Measurements from ENCODE around the gene CWC27.

CWC27 gene

DNA sequence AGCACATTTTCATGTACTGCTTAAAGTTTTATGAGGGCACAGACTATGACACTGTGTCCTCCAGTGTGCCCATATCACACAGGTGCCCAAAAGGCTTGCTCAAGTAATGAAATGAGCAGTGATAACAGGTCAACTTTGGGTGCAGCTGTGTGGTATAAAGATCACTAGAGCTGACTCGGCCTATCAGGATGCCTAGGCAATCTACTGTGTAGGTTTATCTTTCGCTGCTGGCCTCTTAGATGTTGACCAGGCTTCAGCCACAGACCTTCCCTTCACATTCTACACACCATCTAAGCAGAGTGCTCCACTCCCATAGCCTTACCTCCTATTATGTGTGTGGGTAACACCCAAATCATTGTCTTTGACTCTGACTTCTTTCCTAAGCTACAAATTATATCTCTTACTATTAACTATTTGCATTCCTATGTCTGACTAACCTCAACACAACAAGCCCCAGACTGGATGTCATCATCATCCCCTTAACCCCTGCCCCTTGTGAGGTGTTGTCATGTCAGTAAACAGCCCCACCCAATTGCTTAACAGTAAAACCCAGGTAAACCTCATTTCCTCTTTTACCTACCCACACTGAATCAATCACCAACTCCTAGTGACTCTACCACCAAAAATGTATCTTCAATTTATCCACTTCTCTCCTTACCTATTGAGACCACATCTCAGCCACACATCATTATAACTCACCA lies 2.8 kb upstream of the CWC27 start:
- H3K27me3 ChIP-seq (ENCODE audit: insufficient read depth, poor library complexity, severe bottlenecking) = no peaks in the 10 kb centered on the region
- H3K27ac ChIP-seq (replicated peaks) = no peak overlapping the region
- DNase-seq (ENCODE audit: low read depth in 1 of 2, low spot score in 1 of 2) = no peak
- TF ChIP-seq, protein P1, sequence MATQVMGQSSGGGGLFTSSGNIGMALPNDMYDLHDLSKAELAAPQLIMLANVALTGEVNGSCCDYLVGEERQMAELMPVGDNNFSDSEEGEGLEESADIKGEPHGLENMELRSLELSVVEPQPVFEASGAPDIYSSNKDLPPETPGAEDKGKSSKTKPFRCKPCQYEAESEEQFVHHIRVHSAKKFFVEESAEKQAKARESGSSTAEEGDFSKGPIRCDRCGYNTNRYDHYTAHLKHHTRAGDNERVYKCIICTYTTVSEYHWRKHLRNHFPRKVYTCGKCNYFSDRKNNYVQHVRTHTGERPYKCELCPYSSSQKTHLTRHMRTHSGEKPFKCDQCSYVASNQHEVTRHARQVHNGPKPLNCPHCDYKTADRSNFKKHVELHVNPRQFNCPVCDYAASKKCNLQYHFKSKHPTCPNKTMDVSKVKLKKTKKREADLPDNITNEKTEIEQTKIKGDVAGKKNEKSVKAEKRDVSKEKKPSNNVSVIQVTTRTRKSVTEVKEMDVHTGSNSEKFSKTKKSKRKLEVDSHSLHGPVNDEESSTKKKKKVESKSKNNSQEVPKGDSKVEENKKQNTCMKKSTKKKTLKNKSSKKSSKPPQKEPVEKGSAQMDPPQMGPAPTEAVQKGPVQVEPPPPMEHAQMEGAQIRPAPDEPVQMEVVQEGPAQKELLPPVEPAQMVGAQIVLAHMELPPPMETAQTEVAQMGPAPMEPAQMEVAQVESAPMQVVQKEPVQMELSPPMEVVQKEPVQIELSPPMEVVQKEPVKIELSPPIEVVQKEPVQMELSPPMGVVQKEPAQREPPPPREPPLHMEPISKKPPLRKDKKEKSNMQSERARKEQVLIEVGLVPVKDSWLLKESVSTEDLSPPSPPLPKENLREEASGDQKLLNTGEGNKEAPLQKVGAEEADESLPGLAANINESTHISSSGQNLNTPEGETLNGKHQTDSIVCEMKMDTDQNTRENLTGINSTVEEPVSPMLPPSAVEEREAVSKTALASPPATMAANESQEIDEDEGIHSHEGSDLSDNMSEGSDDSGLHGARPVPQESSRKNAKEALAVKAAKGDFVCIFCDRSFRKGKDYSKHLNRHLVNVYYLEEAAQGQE (IDR thresholded peaks at IDR 0.05; ENCODE audit: insufficient replicate concordance, low read depth) = no peak
- TF ChIP-seq GABPA (IDR thresholded peaks at IDR 0.05; ENCODE audit: low read depth) (no peak), POLR2AphosphoS5 (IDR thresholded peaks at IDR 0.05; ENCODE audit: low read depth) (no peak), SPI1 (IDR thresholded peaks at IDR 0.05; ENCODE audit: borderline replicate concordance, low read depth) (no peak)
- TF ChIP-seq, protein P2, sequence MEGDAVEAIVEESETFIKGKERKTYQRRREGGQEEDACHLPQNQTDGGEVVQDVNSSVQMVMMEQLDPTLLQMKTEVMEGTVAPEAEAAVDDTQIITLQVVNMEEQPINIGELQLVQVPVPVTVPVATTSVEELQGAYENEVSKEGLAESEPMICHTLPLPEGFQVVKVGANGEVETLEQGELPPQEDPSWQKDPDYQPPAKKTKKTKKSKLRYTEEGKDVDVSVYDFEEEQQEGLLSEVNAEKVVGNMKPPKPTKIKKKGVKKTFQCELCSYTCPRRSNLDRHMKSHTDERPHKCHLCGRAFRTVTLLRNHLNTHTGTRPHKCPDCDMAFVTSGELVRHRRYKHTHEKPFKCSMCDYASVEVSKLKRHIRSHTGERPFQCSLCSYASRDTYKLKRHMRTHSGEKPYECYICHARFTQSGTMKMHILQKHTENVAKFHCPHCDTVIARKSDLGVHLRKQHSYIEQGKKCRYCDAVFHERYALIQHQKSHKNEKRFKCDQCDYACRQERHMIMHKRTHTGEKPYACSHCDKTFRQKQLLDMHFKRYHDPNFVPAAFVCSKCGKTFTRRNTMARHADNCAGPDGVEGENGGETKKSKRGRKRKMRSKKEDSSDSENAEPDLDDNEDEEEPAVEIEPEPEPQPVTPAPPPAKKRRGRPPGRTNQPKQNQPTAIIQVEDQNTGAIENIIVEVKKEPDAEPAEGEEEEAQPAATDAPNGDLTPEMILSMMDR (IDR thresholded peaks at IDR 0.05; ENCODE audit: insufficient read depth, low read length) = no peak
- no peak overlapping the region for H3K4me3 ChIP-seq (replicated peaks; ENCODE audit: insufficient read depth, low read length)

DNA sequence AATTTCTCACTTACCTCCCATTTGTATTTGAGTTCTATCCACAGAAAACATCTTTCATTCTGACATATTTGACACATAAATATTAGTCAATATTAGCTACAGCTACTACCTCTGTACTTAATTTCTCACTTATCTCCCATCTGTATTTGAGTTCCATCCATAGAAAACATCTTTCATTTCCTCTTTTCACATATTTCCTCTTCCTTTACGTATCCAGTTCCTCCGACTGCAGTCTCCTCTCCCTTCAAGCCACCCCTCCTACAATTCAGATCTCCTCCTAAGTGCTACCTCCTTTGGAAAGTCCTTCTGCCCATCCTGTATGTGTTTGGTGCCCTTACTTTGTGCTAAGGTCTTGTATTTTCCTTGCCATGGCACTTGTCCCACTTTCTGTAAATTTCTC lies 1.8 kb upstream of the CWC27 start:
- Histone ChIP-seq H3K27ac (replicated peaks) (no peak overlapping the region), H3K4me3 (replicated peaks; ENCODE audit: insufficient read depth, low read length) (peak overlapping the region; percentile 65), H3K27me3 (ENCODE audit: insufficient read depth, poor library complexity, severe bottlenecking) (no peaks in the 10 kb centered on the region)
- DNase-seq (ENCODE audit: low read depth in 1 of 2, low spot score in 1 of 2) = no peak
- TF ChIP-seq SPI1 (IDR thresholded peaks at IDR 0.05; ENCODE audit: borderline replicate concordance, low read depth) (peak; percentile 65; the same call in 1 of the 2 replicates), POLR2AphosphoS5 (IDR thresholded peaks at IDR 0.05; ENCODE audit: low read depth) (no peak)

DNA sequence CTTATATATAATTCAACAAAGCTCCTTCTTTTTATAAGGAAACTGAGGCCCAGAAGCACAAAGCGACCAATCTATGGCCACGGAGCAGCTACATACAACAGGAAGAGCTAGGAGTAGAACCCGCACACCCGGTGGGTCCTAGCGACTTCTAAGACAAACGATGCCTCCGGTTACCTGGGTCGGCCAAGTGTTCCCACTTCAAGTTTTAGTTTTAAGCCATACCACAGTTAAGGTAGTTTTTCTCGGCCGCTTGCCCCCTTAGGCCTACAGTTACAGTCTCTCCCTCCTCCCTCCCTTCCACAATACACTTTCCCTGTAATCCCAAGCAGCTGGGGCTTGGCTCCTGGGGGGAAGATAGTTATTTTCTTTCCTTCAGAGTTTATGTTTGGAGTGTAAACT lies 772 bp upstream of the CWC27 start:
- TF ChIP-seq GABPA (IDR thresholded peaks at IDR 0.05; ENCODE audit: low read depth) = no peak
- TF ChIP-seq SPI1 (IDR thresholded peaks at IDR 0.05; ENCODE audit: borderline replicate concordance, low read depth) = no peak
- TF ChIP-seq, protein P1 (IDR thresholded peaks at IDR 0.05; ENCODE audit: insufficient replicate concordance, low read depth) = no peak
- TF ChIP-seq, protein P2 (IDR thresholded peaks at IDR 0.05; ENCODE audit: insufficient read depth, low read length) = no peak
- no peak for TF ChIP-seq POLR2AphosphoS5 (IDR thresholded peaks at IDR 0.05; ENCODE audit: low read depth)
- peak overlapping the region; percentile 65 for H3K4me3 ChIP-seq (replicated peaks; ENCODE audit: insufficient read depth, low read length)
- no peaks in the 10 kb centered on the region for H3K27me3 ChIP-seq (ENCODE audit: insufficient read depth, poor library complexity, severe bottlenecking)
- no peak for DNase-seq (ENCODE audit: low read depth in 1 of 2, low spot score in 1 of 2)
- peak overlapping the region; percentile 97 for H3K27ac ChIP-seq (replicated peaks)

DNA sequence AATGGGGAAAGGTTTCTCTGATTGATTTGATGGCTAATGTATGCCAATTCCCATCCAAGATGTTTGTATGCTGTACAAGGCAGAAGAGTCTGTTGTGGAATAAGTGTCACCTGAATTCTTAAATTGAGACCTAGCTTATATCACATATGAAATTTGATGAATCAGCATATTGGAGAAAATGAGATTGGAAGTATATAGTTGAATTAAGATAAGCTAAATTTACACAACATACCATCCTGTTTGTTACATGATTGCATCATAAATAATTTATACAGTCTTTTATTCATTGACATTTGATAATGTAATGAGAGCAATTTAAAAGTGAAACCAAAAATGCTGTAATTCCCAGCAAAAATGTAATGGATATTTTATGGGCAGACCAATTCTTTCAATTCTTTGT lies 1.1 kb downstream of the CWC27 start:
- H3K27ac ChIP-seq (replicated peaks) = no peak overlapping the region
- DNase-seq (ENCODE audit: low read depth in 1 of 2, low spot score in 1 of 2) = no peak
- no peaks in the 10 kb centered on the region for H3K27me3 ChIP-seq (ENCODE audit: insufficient read depth, poor library complexity, severe bottlenecking)
- H3K4me3 ChIP-seq (replicated peaks; ENCODE audit: insufficient read depth, low read length) = peak overlapping the region; percentile 81
- TF ChIP-seq GABPA (IDR thresholded peaks at IDR 0.05; ENCODE audit: low read depth) (no peak), SPI1 (IDR thresholded peaks at IDR 0.05; ENCODE audit: borderline replicate concordance, low read depth) (no peak), POLR2AphosphoS5 (IDR thresholded peaks at IDR 0.05; ENCODE audit: low read depth) (no peak)
- TF ChIP-seq, protein P1 (IDR thresholded peaks at IDR 0.05; ENCODE audit: insufficient replicate concordance, low read depth) = no peak
- TF ChIP-seq, protein P2 (IDR thresholded peaks at IDR 0.05; ENCODE audit: insufficient read depth, low read length) = no peak
